ENCODE measurements around the gene OTUB1. TPM values are rescaled to one million over a fixed set of nuclear protein-coding genes. Genes with fewer than 3 reads are reported as not detected.

Gene OTUB1
- total RNA-seq, 1 experiment from 2014 or later: 56.0 TPM

DNA sequence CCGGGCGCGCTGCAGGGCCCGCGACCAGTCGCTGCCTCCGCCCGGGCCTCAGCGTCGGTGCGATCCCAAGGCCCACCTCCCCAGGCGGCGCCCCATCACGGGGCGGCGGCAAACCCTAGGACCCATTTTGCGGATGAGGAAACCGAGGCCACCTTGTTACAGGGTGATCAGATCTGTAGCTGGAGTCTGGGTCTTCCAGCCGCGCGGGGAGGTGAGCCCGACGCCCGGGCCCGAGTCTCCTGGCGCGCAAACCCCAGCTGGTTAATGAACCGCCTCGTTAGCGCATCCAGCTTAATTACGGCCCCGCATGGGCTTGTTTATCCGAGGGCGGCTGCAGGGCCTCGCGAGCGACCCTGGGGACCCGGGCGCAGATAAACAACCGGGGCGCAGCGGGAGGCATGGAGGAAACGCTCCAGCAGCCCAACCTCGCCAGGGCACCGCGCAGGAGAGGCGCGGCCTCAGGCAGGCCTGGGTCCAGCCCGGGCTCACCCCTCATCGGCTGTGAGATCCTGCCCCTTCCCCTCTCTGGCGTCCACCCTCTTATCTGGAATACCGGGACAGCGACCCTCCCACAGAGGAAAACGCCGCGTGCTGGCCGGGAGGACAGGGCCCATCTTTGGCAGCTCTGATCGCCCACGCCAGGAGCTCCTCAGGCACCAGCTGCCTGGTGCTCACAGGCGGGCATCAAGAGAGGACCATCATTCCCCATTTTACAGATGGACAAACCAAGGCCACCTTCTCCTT is 14.7 kb downstream of the OTUB1 start:
- Mint-ChIP-seq H3K27ac (ENCODE audit: low read depth, unreplicated experiment) (no peak overlapping the region), H3K36me3 (ENCODE audit: insufficient read depth, unreplicated experiment) (peaks cover 23% of the 10 kb centered on the region), H3K27me3 (ENCODE audit: insufficient read depth, unreplicated experiment) (no peaks in the 10 kb centered on the region), H3K4me1 (ENCODE audit: insufficient read depth, unreplicated experiment) (no peaks in the 10 kb centered on the region), H3K4me3 (ENCODE audit: unreplicated experiment) (no peak overlapping the region), H3K9me3 (ENCODE audit: unreplicated experiment) (no peaks in the 10 kb centered on the region)
- POLR2A ChIA-PET: interaction anchor here (0.7 to 1.8 kb wide), 2 partner anchors 13 to 284 kb away, joined by 3 to 6 read pairs; no protein-coding TSS in a partner anchor
- CTCF ChIA-PET: interaction anchor here (0.5 to 1.2 kb wide), 4 partner anchors 74 to 148 kb away, joined by 3 to 4 read pairs (median 4); no protein-coding TSS in a partner anchor
- no peak for DNase-seq (ENCODE audit: unreplicated experiment)
- intact Hi-C loops (cut with micrococcal nuclease): loop anchor here (1.0 kb wide), 1 partner anchor 145 kb away; no protein-coding TSS in a partner anchor
- BruUV-seq (replicated peaks): no TSS peak
- TF ChIP-seq, protein P1, sequence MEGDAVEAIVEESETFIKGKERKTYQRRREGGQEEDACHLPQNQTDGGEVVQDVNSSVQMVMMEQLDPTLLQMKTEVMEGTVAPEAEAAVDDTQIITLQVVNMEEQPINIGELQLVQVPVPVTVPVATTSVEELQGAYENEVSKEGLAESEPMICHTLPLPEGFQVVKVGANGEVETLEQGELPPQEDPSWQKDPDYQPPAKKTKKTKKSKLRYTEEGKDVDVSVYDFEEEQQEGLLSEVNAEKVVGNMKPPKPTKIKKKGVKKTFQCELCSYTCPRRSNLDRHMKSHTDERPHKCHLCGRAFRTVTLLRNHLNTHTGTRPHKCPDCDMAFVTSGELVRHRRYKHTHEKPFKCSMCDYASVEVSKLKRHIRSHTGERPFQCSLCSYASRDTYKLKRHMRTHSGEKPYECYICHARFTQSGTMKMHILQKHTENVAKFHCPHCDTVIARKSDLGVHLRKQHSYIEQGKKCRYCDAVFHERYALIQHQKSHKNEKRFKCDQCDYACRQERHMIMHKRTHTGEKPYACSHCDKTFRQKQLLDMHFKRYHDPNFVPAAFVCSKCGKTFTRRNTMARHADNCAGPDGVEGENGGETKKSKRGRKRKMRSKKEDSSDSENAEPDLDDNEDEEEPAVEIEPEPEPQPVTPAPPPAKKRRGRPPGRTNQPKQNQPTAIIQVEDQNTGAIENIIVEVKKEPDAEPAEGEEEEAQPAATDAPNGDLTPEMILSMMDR (IDR thresholded peaks at IDR 0.05; ENCODE audit: unreplicated experiment): no peak

DNA sequence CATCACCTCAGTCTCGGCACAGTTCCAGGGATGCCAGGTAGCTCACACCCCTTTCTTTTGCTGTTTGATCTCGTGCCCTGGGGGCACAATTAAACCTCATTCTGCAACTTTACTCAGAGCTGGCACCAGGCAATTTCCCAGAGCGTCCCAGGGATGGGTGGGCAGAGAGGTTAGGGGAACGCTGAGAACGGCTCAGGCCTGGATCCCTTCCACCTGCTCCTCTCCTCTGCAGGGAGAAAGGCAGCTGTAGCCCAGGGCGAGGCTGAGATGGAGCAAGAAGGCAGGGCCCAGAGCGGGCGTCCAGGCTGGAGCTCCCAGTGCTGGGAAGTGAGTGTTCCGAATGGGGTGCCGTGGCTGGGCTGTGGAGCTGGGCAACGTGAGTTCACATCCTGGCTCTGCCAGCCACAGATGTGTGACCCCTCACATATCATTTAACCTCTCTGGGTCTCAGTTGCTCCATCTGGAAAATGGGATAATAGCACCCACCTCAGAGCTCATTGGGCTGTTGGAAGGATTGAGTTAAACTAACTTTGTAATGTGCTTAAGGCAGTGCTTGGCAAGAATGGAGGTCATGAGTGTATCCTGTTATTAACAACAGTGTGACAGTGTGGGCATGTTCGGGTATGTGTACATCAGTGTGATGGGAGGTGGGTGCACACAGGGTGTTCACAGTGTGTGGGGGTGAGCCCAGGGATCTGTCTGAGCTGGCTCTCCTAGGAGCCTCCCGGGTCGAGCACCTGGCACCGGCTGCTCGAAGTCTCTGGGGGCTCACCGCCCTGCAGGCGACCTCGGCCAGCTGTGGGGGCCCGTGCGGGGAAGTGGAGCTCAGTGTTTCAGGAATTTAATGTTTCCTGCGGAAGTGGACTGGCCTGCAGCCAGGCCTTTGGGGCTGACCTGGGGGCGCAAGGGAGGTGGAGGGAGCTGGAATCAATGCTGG is 15.5 kb downstream of the OTUB1 start:
- Mint-ChIP-seq H3K27ac (ENCODE audit: low read depth, unreplicated experiment) (no peak overlapping the region), H3K27me3 (ENCODE audit: insufficient read depth, unreplicated experiment) (no peaks in the 10 kb centered on the region)
- CTCF ChIA-PET: interaction anchor here (0.7 to 1.2 kb wide), 3 partner anchors 93 to 165 kb away, joined by 3 to 4 read pairs (median 4); no protein-coding TSS in a partner anchor

DNA sequence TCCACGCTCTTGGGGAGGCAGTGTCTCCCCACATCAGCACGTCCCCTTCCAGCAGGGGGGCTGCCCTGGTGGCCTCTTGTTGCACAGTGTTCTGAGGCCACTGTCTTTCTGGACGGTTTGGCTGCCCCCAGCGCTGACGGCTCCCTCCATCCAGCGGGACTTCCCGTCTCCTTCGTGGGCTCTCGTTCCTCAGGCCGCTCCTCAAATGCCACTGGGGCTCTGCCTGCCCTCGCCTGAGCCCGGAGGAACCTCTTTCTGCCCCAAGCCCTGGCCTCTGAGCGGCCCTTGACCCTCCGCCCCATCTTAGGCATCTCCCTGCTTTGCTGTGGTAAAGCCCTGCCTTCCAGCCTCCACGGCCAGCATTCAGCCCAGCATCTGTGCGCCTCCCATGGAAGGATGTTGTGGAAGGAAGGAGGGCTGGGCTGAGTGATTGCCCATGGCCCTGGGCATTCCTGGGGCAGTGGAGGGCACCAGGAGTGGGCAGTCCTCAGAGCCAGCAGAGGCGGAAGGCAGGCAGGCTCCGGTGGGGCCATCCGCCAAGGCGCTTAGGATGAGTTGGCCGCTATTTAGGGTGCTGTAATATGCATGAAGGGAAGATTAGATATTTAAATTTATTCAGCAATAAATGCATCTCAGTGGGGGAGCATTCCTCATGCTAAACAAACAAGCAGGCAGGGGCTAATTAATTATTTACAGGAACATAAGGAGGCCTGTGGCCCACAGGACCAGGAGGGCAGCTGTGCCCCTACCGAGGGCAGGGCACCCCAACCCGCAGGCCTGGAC is 17.8 kb downstream of the OTUB1 start:
- Mint-ChIP-seq H3K9me3 (ENCODE audit: unreplicated experiment) (no peaks in the 10 kb centered on the region), H3K27ac (ENCODE audit: low read depth, unreplicated experiment) (no peak overlapping the region), H3K4me1 (ENCODE audit: insufficient read depth, unreplicated experiment) (peaks cover 7% of the 10 kb centered on the region), H3K36me3 (ENCODE audit: insufficient read depth, unreplicated experiment) (peaks cover 6% of the 10 kb centered on the region), H3K27me3 (ENCODE audit: insufficient read depth, unreplicated experiment) (no peaks in the 10 kb centered on the region), H3K4me3 (ENCODE audit: unreplicated experiment) (no peak overlapping the region)
- POLR2A ChIA-PET: no interaction called here
- intact Hi-C loops (cut with micrococcal nuclease): no loop called here
- TF ChIP-seq, protein P1 (IDR thresholded peaks at IDR 0.05; ENCODE audit: unreplicated experiment): no peak
- BruUV-seq (replicated peaks): no TSS peak
- CTCF ChIA-PET: interaction anchor here (1.1 kb wide), 1 partner anchor 150 kb away, joined by 4 read pairs; no protein-coding TSS in a partner anchor
- DNase-seq (ENCODE audit: unreplicated experiment): no peak

More for the DNA sequence above, 15.5 kb downstream of the OTUB1 start:
- Mint-ChIP-seq H3K9me3 (ENCODE audit: unreplicated experiment) (no peaks in the 10 kb centered on the region), H3K4me3 (ENCODE audit: unreplicated experiment) (no peak overlapping the region), H3K4me1 (ENCODE audit: insufficient read depth, unreplicated experiment) (no peaks in the 10 kb centered on the region), H3K36me3 (ENCODE audit: insufficient read depth, unreplicated experiment) (peaks cover 15% of the 10 kb centered on the region)
- no TSS peak for BruUV-seq (replicated peaks)
- POLR2A ChIA-PET: interaction anchor here (0.7 to 1.8 kb wide), 2 partner anchors 14 to 283 kb away, joined by 3 to 6 read pairs; no protein-coding TSS in a partner anchor
- intact Hi-C loops (cut with micrococcal nuclease): no loop called here
- DNase-seq (ENCODE audit: unreplicated experiment): no peak
- TF ChIP-seq, protein P1 (IDR thresholded peaks at IDR 0.05; ENCODE audit: unreplicated experiment): no peak
